Activated naive CD8-positive, alpha-beta T cell treated with anti-CD3 and anti-CD28 coated beads for 36 hours (primary cell): ENCODE results near the gene TRIM15. TPM values are rescaled to one million over a fixed set of nuclear protein-coding genes. Genes with fewer than 3 reads are reported as not detected.
"Not testable (repeated sequence)": the region's sequence is repeated elsewhere in the genome, so short reads cannot be mapped to it uniquely, and the experiment has no call there.

Experiments
- DNase-seq: peaks from one replicate; pipeline ENCODE4 v3.0.0; 2021
- H3K27ac Mint-ChIP-seq: one replicate; pipeline ENCODE4 v1.8.0; 2022; ENCODE audit warnings: mild to moderate bottlenecking, moderate library complexity, mixed read lengths
- H3K27me3 Mint-ChIP-seq: one replicate; pipeline ENCODE4 v1.8.0; 2022; ENCODE audit warnings: mild to moderate bottlenecking, mixed read lengths
- H3K36me3 Mint-ChIP-seq: one replicate; pipeline ENCODE4 v1.8.0; 2021; ENCODE audit warnings: mild to moderate bottlenecking, mixed read lengths
- H3K4me1 Mint-ChIP-seq: one replicate; pipeline ENCODE4 v1.8.0; 2021; ENCODE audit warnings: mixed read lengths
- H3K4me3 Mint-ChIP-seq: one replicate; pipeline ENCODE4 v1.8.0; 2022; ENCODE audit warnings: mild to moderate bottlenecking, moderate library complexity, mixed read lengths
- H3K9me3 Mint-ChIP-seq: one replicate; pipeline ENCODE4 v1.8.0; 2022; ENCODE audit warnings: mixed read lengths
- total RNA-seq, 2 experiments: library from RNA; stranded (reverse); gene quantifications; one replicate each; pipeline ENCODE4 v1.2.3, GENCODE V29; 2021

The TRIM15 gene
- total RNA-seq, 2 experiments from 2014 or later, result 0.29 TPM; not detected in 1

DNA sequence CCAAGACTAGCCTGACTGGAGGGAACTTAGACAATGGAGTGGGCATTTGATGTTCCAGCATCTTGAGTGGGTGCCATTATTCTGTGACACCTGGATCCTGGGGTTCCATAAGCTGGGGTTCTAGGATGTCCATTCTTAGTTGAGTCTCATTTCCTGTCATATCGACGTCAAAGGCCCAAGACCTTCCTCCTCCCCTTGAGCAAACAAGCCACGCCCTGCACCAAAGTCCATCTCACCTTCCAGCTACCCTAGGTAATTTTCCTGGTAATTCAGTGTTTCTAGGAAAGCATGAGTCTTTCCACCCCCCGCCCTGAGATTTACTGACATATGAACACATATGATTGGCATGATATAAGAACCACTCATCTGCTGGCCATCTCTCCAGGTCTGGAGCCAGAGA, 27.6 kb upstream of the TRIM15 start, which contains the start of gene TRIM40:
Gene TRIM40, plus strand, starts transcription at position 384 of the 400 bp plus-strand sequence. CDS start 897 bp downstream, outside the sequence.
- Mint-ChIP-seq H3K4me1 (peaks cover 10% of the 10 kb centered on the region), H3K27me3 (peaks cover 44% of the 10 kb centered on the region), H3K9me3 (no peaks in the 10 kb centered on the region), H3K36me3 (no peaks in the 10 kb centered on the region), H3K27ac (no peak within 1 kb of the TSS), H3K4me3 (no peak within 1 kb of the TSS)
- no peak for DNase-seq

DNA sequence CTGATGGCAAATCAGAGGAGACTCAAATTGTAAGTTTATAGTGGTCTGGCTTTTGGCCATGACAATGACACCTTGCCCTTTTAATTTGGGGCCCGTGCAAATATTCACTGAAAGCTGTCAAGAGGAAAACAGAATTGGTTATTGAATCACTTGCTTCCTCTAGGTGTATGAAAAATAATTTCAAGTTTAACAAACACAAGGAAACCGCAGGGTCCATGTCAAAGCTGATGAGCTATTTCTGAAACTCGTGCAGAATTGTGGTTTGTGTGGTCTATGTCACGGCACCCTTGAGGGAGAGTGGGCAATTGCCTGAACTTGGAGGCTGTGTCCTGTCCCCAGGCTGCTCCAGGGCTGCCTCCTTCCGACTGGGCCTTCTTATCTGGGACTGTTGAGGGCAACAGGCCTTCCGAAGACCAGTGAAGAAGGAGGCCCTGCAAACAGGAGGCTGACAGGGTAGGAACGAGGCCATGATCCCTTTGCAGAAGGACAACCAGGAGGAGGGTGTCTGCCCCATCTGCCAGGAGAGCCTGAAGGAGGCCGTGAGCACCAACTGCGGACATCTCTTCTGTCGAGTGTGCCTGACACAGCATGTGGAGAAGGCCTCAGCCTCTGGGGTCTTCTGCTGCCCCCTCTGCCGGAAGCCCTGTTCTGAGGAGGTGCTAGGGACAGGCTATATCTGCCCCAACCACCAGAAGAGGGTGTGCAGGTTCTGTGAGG, 26.6 kb upstream of the TRIM15 start:
- H3K9me3 Mint-ChIP-seq, result no peaks in the 10 kb centered on the region
- H3K36me3 Mint-ChIP-seq, result no peaks in the 10 kb centered on the region
- H3K4me3 Mint-ChIP-seq, result no peak overlapping the region
- H3K27me3 Mint-ChIP-seq, result peaks cover 44% of the 10 kb centered on the region
- H3K4me1 Mint-ChIP-seq, result peaks cover 8% of the 10 kb centered on the region
- peak; percentile 3 for DNase-seq
- no peak overlapping the region for H3K27ac Mint-ChIP-seq

DNA sequence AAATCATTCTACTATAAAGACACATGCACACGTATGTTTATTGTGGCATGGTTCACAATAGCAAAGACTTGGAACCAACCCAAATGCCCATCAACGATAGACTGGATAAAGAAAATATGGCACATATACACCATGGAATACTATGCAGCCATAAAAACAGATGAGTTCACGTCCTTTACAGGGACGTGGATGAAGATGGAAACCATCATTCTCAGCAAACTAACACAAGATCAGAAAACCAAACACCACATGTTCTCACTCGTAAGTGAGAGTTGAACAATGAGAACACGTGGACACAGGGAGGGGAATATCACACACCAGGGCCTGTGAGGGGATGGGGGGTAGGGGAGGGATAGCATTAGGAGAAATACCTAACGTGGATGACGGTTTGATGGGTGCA, 23.1 kb upstream of the TRIM15 start:
- not testable (repeated sequence) for H3K4me3 Mint-ChIP-seq, DNase-seq, H3K4me1 Mint-ChIP-seq, H3K9me3 Mint-ChIP-seq, H3K27ac Mint-ChIP-seq, H3K36me3 Mint-ChIP-seq
- peaks cover 54% of the 10 kb centered on the region for H3K27me3 Mint-ChIP-seq

DNA sequence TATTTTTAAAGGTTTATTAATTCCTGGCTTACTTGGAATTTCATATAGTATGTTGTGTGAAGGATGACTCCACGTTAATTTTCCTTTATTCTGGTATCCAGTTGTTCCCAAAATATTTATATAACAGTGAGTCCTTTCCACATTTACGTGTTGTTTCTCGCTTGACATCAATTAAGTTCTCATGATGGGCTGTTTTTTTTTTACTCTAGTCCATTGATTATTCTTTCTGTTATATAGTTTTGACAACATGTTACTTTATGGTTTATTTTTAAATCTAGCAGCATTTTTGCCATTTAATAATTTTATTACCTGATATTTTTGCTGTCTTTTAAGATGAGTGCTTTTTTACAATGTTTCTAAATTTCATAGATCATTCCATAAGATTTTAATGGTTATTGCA, 20.7 kb upstream of the TRIM15 start:
- H3K4me1 Mint-ChIP-seq, result no peaks in the 10 kb centered on the region
- no peaks in the 10 kb centered on the region for H3K9me3 Mint-ChIP-seq
- no peak overlapping the region for H3K27ac Mint-ChIP-seq
- peaks cover 60% of the 10 kb centered on the region for H3K27me3 Mint-ChIP-seq
- no peak overlapping the region for H3K4me3 Mint-ChIP-seq
- DNase-seq, result no peak
- no peaks in the 10 kb centered on the region for H3K36me3 Mint-ChIP-seq

DNA sequence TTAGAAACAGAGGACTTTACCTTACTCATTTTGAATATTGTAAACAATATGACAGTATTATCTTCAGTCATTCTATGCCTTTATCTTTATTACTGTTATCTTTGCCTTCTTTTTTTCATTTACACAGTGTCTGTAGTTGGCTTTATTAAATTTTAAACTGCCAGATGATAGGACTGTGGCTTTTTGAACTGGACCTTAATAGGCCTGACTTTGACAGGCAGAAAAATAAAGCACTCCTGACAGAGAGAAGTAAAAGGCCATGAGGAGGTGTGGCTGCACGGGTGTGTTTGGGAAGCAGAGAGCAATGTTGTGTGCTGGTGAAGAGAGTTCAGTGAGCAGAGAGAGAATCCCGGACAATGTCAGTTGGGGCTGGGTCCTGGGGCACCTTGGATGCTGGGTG, 19.6 kb upstream of the TRIM15 start:
- Mint-ChIP-seq H3K9me3 (no peaks in the 10 kb centered on the region), H3K36me3 (no peaks in the 10 kb centered on the region), H3K27me3 (peaks cover 64% of the 10 kb centered on the region), H3K4me3 (no peak overlapping the region), H3K27ac (no peak overlapping the region), H3K4me1 (no peaks in the 10 kb centered on the region)
- no peak for DNase-seq

DNA sequence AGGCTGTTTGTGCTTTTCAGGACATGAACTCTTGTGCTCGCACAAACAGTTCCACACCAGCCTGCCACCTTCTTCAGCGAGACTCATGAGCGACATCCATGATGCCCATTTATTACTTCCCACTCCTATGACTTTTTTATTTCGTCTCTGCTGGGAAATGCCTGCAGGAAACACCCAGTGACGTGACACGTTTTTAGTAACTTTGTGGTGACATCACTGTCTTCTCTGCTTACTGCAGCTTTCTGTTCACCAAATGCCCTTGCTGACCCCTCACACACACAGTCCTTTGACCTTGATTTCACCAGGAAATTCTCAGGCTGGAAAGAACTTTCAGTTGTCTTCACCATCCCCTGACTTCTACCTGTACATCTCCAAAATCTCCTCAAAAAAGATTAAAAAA, 18.5 kb upstream of the TRIM15 start:
- Mint-ChIP-seq H3K27me3 (peaks cover 60% of the 10 kb centered on the region), H3K4me1 (no peaks in the 10 kb centered on the region)

DNA sequence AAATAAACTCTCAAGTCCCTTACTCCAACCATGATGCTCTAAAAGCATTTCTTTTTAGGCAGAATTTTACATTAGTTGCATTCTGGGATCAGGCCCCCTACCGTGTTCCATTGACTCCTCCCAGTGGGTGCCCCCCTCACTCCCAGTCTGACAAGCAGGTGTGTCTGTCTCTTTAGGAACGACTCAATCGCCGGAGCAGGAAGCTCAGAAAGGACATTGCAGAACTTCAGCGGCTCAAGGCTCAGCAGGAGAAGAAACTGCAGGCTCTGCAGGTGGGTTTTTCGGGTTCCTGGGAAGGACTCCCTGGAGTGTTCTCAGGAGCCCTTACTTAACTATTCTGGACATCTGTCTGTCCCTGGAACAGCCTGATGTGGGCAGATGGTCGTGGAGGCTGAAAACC, 17.5 kb upstream of the TRIM15 start:
- Mint-ChIP-seq H3K9me3 (no peaks in the 10 kb centered on the region), H3K27me3 (peaks cover 59% of the 10 kb centered on the region), H3K27ac (no peak overlapping the region), H3K4me3 (no peak overlapping the region), H3K36me3 (no peaks in the 10 kb centered on the region), H3K4me1 (no peaks in the 10 kb centered on the region)
- no peak for DNase-seq

More for the DNA sequence above, 18.5 kb upstream of the TRIM15 start:
- H3K36me3 Mint-ChIP-seq, result no peaks in the 10 kb centered on the region
- DNase-seq, result no peak
- no peak overlapping the region for H3K4me3 Mint-ChIP-seq
- no peak overlapping the region for H3K27ac Mint-ChIP-seq
- no peaks in the 10 kb centered on the region for H3K9me3 Mint-ChIP-seq

DNA sequence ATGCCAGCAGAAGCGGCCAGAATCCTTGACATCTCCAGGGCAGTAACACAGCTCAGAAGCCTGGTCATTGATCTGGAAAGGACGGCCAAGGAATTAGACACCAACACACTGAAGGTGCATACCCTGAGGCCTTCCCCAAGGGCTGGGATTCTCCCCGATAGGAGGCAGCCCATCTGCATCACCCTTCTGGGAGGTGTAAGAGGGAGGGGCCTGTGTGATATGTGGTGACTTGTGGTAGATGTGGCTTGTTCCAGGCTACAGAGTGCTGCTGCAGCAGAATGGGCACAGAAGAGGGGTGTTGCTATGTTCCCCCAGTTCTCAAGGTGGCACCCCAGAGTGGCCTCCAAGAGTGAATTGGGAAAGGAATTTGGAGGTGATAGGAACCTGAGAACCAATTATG, 16.2 kb upstream of the TRIM15 start:
- H3K36me3 Mint-ChIP-seq, result no peaks in the 10 kb centered on the region
- no peak overlapping the region for H3K4me3 Mint-ChIP-seq
- H3K27me3 Mint-ChIP-seq, result peaks cover 51% of the 10 kb centered on the region
- no peaks in the 10 kb centered on the region for H3K9me3 Mint-ChIP-seq
- H3K27ac Mint-ChIP-seq, result no peak overlapping the region
- no peak for DNase-seq
- H3K4me1 Mint-ChIP-seq, result no peaks in the 10 kb centered on the region

- DNase-seq, result no peak
- Mint-ChIP-seq H3K4me1 (no peaks in the 10 kb centered on the region), H3K27me3 (peaks cover 39% of the 10 kb centered on the region), H3K36me3 (no peaks in the 10 kb centered on the region), H3K9me3 (no peaks in the 10 kb centered on the region), H3K27ac (no peak overlapping the region), H3K4me3 (no peak overlapping the region)
Measured at GRCh38 chr6:30149234-30149633, 14.1 kb upstream of the TRIM15 start.

DNA sequence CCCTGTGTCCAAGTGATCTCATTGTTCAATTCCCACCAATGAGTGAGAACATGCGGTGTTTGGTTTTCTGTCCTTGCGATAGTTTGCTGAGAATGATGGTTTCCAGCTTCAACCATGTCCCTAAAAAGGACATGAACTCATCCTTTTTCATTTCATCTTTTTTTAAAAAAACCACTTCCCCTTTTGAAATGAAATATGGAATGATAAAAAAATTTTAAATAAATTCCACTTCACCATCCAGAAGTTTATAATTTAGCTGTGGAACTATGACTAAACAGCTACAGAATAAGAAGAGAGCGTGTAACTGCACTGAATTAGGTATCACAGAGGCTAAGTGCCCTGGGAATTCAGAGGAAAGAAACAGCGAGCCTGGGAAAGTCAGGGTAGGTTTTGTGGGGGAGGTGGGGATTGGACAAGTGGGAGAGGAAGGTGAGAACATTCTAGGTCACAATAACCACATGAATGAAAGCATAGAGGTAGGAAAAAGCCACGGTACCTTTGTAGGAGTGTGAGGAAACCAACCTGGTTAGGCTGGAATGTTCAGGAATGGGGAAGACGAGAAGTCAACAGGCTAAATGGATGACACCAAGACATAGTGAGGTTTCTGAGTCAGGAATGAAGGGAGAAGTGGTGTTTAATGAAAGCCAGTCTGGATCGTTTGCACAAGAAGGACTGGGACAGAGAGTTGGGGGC, 13.3 kb upstream of the TRIM15 start:
- Mint-ChIP-seq H3K36me3 (no peaks in the 10 kb centered on the region), H3K4me1 (no peaks in the 10 kb centered on the region), H3K9me3 (no peaks in the 10 kb centered on the region), H3K4me3 (no peak overlapping the region), H3K27ac (no peak overlapping the region), H3K27me3 (peaks cover 37% of the 10 kb centered on the region)
- no peak for DNase-seq

- Mint-ChIP-seq H3K27me3 (peaks cover 38% of the 10 kb centered on the region), H3K9me3 (no peaks in the 10 kb centered on the region), H3K27ac (no peak overlapping the region), H3K4me3 (no peak overlapping the region), H3K4me1 (no peaks in the 10 kb centered on the region), H3K36me3 (no peaks in the 10 kb centered on the region)
- no peak for DNase-seq
Measured at GRCh38 chr6:30150671-30151395, 12.5 kb upstream of the TRIM15 start.

DNA sequence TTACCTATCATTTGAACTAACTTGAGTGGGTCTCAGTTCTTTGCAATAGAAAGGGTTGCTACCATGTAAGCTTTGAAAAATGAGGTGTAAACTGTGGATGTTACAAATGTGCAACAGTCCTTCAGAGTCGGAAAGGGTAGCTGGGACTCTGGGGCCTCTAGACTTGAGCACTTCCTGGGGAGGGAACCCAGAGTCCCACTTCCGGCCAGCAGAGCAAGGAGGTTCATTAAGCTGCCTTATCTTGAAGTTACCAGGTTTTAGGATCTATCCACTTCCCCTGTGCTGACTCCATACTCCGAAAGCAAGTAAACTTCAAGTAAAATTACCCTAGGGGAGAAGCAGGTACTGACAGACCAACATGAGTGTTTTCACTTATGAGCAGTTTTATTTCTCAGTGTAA, 11.8 kb upstream of the TRIM15 start:
- Mint-ChIP-seq H3K36me3 (no peaks in the 10 kb centered on the region), H3K27ac (no peak overlapping the region), H3K4me1 (no peaks in the 10 kb centered on the region), H3K27me3 (peaks cover 43% of the 10 kb centered on the region), H3K9me3 (no peaks in the 10 kb centered on the region), H3K4me3 (no peak overlapping the region)
- DNase-seq, result no peak

GRCh38 chr6:30152016-30152673, 11.2 kb upstream of the TRIM15 start:
- Mint-ChIP-seq H3K9me3 (no peaks in the 10 kb centered on the region), H3K27me3 (peaks cover 43% of the 10 kb centered on the region), H3K27ac (no peak overlapping the region), H3K4me1 (no peaks in the 10 kb centered on the region), H3K4me3 (no peak overlapping the region), H3K36me3 (no peaks in the 10 kb centered on the region)
- no peak for DNase-seq

DNA sequence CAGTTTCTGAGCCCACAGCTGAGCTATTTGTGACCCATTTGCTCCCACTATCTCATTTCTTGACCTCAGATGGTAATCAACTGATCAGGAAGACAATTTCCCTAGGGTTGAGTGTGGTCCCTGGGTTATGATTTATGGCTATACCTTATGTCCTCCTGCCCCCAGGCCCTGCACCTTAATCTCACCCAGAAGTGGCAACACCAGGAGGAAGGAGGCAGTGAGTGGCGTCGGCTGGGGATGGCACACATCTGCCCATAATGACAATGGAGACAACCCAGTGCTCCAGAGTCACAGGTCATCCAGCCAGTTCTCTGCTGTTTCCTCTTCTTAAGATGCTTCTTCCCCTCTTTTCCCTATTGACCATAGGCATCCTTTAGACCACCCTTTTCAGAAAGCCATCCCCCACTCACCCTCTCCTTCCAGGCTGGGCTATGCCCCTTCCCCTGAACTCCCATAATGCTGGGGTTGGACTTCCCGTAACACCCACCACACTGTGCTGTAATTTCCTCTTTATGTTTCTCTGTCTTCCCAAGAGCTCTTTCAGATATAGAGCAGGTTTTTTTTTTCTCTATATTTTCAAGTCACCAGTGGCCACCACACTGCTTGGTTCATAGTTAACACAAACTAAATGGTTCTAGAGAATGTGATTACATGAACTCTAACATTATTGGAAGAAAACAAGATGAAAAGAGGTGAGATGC, 10.3 kb upstream of the TRIM15 start:
- no peaks in the 10 kb centered on the region for H3K9me3 Mint-ChIP-seq
- H3K27me3 Mint-ChIP-seq, result peaks cover 36% of the 10 kb centered on the region
- no peaks in the 10 kb centered on the region for H3K36me3 Mint-ChIP-seq
- no peak for DNase-seq
- H3K4me1 Mint-ChIP-seq, result peaks cover 3% of the 10 kb centered on the region
- H3K4me3 Mint-ChIP-seq, result no peak overlapping the region
- H3K27ac Mint-ChIP-seq, result no peak overlapping the region
